Stimulated activated CD4-positive, alpha-beta T cell treated with anti-CD3 and anti-CD28 coated beads, Interleukin-2, amount 100 ng/mL, for 24 hours (primary cell): ENCODE results near the gene IRF8.
A peak's percentile ranks its signal among the peaks of the same experiment; 100 is the strongest.
"Not testable (repeated sequence)": the region's sequence is repeated elsewhere in the genome, so short reads cannot be mapped to it uniquely, and the experiment has no call there.

Experiments
- DNase-seq, 2 donors: peaks; one replicate each; pipeline ENCODE4 v3.0.0-alpha.2; 2020

Gene IRF8

GRCh38 chr16:85868495-85868894 lies 30.5 kb upstream of the IRF8 start:
- no peak for DNase-seq

GRCh38 chr16:85869206-85869605 lies 29.8 kb upstream of the IRF8 start:
- DNase-seq: no peak

- no peak for DNase-seq
These were observed 29.0 kb upstream of the IRF8 start for GRCh38 chr16:85869785-85870558.

DNA sequence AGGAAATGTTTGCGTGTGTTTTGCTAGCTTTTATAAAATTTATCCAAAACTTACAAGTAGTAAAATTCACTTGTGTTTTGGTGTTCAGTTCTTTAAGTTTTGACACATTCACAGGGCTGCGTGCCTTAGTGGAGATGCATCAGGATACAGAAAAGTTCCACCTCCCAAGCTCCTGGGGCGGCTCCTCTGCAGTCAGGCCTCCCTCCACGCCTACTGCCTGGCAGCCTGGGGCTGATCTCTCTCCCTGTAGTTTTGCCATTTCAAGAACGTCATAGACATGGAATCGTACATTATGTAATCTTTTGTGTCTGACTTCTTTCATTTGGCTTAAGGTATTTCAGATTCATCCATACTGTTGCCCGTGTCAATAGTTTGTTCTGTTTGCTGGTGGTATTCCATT lies 27.2 kb upstream of the IRF8 start:
- DNase-seq: no peak

DNA sequence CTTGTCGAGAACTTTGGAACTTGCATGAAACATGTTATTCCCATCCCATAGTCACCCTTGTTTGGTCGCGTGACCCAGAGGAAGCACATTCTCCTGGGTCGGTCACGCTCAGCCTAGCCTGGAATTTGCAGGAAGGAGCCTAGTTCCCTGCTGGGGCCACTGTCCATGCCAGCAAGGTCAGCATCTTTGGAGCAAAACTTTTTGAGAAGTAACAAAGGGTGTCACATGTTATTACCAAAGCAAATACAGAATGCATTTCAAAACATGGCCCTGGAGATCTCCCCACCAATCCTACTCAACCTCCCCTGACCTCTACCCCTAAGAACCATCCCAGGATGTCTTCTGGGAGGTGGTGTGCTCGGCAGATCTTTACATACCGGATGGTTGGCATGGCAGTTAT lies 26.2 kb upstream of the IRF8 start:
- DNase-seq: no peak

GRCh38 chr16:85873153-85873552 lies 25.8 kb upstream of the IRF8 start:
- no peak for DNase-seq

DNA sequence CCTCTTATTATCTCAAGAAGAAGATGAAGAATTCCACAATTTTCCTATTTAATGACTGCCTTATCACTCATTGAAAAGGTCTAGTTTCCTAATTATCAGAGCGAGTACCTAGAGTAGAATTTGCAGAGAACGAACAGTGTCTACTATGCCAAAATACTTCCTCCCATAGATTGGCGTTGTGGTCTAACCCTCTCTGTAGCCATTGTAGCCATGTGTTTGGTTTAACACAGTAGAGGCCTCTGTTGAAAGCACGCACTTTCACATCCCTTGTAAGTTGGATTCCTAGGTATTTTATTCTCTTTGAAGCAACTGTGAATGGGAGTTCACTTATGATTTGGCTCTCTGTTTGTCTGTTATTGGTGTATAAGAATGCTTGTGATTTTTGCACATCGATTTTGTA lies 24.9 kb upstream of the IRF8 start:
- DNase-seq: not testable (repeated sequence)

- DNase-seq: no peak
These were observed 20.6 kb upstream of the IRF8 start for GRCh38 chr16:85878407-85878806.

DNA sequence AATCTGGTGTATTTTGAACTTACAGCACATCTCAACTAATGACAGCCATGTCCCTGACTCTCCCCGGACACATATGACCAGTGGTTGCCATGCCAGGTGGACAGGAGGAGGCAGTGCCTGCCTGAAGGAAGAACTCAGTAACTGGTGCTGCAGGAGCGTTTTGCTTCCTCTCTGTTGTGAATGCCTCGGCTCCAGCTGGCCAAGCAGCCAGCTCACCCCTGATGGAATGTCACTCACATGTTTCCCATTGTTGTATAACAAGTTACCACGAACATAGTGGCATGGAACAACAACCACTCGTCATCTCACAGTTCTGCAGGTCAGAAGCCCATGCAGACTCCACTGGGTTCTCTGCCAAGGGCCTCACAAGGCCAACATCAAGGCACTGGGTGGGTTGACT lies 20.1 kb upstream of the IRF8 start:
- no peak for DNase-seq

DNA sequence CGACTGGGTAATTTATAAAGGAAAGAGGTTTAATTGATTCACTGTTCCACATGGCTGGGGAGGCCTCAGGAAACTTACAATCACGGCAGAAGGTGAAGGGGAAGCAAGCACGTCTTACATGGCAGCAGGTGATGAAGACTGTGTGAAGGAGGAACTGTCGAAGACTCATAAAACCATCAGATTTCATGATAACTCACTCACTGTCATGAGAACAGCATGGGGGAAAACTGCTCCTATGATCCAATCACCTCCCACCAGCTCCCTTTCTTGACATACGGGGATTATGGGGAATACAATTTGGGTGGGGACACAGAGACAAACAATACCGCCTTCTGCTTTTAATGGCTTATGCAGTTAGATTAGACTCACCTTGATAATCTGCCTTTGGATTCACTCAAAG lies 19.4 kb upstream of the IRF8 start:
- no peak for DNase-seq

- DNase-seq: no peak
These were observed 18.8 kb upstream of the IRF8 start for GRCh38 chr16:85879975-85880831.

GRCh38 chr16:85880861-85881260 lies 18.1 kb upstream of the IRF8 start:
- no peak for DNase-seq

- DNase-seq: no peak
These were observed 17.5 kb upstream of the IRF8 start for GRCh38 chr16:85881436-85881835.

DNA sequence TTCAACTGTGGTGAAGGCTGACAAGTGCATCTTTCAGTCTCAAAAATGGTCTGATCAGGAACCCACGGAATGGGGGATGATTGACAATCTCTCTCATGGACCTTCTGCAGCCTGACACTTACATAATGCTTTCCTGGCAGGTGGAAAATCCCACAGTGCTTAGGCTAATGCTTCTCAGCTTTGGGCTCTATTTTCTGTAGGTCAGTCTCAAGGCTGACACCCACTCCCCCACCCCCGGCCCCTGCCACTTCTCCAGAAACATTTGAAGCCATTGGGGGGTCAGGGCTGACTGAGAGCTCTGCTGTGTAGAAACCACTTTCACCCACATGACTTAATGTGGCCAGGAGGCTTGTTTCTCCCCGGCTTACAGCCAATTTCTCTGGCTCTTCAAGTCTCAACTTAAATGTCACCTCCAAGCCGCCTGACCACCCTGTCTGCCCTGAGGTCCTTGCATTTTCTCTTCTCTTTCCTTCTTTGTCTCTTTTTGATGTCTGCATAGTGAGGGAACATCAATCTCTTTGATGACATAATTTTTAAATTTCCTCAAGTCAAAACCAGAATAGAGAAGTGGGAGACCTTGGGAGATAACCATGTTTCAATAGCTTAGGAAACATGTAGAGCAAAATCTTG lies 16.7 kb upstream of the IRF8 start:
- no peak for DNase-seq

DNA sequence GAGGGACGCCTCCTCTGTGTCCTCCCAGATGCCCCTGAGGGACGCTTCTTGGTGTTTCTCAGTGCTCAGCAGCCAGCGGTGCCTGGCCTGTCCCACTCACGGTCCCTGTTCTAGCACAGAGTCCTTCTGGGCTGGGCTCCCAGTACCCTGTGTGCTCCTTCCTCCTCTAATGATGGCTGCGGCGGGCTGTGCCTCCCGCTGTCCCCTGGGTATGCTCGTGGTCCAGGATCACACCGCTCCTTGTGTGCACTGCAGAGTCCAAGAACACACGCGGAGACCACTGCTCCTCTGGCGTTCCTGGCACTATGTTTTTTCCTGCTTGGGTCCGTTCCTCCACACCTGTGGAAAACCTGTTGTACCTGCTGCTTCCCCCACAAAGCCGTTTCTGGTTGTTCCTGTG lies 15.1 kb upstream of the IRF8 start:
- DNase-seq: no peak

DNA sequence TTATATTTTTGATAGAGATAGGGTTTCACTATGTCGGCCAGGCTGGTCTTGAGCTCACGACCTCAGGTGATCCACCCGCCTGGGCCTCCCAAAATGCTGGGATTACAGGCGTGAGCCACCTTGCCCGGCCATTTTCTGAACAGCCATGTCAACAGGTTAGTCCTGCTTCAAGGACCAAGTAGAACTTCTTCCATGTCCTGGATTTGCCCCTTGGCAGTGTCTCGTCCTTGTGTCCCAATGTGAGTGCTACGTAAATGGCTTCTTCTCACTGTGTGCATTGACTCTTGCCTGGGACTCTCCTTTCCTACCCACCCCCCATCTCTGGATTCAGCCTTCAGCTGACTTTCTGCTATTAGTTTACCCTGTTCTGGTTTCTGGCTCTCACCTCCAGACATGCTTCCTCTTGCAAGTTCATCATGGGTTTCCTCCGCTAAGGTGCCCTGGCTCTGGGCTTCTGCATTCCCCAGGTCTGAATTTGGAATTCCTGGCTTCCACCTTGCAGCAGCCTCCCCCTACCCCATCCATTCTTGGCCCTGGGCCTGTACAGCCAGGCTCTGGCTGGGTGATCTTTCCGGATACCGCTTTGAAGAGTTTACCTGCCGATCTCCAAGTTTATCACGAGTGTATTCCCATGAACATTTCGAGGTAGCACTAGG lies 14.0 kb upstream of the IRF8 start:
- no peak for DNase-seq

DNA sequence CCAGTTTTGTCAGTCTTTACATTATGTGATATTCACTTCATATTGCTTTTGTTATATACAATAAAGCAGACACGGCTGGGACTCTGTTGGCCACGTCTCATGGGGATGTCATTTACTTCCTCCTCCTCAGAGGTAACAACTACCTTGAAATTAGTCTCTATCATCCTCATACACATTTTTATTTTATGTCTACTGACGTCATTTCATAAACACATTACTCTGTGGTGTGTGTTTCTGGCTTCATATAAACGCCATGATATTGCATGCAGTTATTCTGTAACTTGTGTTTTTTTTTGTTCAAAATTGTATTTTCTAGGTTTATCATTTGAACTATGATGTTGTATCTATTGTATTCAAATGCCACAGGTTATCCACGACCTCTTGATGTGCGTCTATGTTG lies 13.4 kb upstream of the IRF8 start:
- no peak for DNase-seq

DNA sequence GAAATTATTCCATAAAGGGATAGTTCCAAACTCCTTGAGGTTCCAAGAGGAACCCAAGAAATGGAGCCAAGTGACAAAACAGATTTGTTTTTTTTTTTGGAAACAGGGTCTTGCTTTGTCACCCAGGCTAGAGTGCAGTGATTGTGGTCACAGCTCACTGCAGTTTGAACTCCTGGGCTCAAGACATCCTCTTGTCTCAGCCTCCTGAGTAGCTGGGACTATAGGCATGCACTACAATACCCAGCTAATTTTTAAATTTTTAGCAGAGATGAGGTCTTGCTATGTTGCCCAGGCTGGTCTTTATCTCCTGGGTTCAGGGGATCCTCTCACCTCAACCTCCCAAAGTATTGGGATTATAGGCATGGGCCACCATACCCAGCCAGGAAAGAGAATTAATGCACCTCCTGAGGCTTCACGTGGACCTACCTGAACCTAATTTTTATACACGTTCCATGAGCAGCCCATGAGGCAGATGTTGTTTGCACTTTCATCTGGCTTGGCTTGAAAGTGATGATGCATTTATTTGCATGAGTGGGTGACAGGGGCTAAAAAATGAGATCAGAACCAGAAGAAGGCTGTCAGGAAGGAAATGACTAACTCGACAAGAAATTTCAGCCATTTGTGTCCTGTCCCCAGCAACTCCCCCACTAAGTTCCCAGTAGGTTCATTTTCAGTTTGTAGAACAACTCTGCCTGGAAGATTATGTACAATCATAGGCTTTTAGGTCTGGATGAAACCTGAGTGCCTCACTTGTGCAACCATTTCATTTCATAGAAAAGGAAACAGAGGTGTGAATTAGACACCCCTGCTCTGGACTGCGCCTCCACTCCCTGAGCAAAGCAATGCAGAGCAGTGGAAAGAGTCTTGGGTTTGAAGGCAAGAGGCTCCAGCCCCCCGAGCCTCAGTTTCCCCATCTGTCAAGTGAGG lies 10.3 kb upstream of the IRF8 start:
- peak in 1 of 2 donors; percentile 45 for DNase-seq

DNA sequence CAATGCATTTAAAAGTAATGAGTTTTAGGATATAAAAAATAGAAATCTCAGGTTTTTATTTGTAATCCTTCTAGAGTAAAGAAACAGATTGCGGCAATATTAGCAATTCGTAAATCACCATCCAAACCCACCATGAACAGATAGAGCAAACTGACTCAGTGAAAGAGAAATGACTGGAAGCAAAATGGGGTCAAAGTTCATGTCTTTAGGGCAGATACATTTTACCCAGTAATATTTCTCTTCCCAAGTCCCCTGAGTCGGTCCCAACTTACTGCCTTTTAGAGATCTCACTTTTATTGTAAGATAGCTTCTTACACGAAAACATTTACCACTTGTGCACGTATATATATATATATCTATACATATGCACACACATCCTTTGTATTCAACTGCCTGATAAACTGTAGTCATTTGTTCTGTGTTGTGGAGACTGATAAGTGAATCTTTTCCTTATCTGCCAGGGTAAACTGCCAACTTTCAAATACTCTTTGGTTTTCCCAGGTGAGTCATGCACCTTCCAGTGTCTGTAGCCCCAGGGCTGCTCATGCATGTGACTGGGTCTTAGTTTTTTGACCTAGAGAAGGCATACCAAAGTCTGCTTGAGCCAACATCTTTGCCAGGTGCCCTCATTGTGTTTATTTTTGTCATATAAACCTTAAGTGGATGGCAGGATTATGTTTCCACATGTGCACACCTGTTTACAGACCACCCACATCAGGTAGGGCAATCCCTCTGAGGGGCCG lies 7.8 kb upstream of the IRF8 start:
- DNase-seq: no peak

DNA sequence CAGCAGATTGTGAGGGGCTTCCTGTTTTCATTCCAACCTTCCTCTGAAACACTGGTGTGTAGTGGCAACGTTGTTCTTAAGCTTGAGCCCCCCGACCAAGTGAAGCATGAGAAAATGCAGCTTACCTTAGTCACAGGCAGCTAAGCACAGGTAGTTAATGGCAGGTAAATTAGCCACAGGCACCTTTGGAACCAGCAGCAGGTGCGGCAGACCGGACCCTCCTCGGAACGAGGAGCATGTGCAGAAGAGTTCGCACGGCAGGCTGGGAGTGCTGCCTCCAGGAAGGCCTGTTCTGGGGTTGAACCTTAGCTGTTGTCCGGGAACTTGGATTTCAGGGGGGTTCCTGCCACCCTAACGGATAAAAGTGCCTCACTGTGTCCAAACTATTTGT lies 7.2 kb upstream of the IRF8 start:
- no peak for DNase-seq

DNA sequence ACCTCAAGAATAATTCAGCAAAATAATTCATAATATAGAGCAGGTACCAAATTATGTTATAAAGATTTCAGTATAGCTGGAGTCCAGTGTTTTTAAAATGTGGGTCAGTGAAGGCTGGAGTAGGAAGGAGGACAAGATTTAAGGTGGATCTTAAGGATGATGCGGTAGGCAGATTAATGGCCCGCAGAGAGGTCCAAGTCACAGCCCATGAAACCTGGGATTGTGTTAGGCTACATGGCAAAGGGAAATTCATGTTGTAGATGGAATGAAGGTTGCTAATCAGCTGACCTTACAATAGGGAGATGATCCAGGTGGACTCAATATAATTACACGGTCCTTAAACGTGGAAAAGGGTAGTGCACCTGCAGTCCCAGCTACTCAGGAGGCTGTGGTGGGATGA lies 6.2 kb upstream of the IRF8 start:
- no peak for DNase-seq

DNA sequence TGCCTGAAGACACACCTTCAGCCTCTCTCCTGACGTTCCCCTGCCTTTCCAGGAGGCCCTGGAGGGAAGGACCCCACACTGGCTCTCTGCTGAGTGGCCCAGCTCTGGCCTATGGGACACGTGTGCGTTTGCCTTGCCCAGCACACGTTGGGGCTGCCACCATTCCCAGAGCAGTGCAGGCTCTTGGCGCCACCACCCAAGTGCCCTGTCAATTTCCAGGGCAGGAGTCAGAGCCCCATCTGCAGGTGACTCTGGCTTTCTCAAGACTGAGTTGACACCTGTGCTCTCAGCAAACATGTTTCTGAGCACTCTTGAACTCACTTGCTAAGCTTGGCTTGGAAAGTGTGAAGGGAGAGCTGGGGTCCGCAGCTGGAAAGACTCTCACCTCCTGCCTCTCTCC lies 4.7 kb upstream of the IRF8 start:
- no peak for DNase-seq
